Coronary artery (tissue), 2 donors: ENCODE data around the gene KCNQ4.

Experiments
- DNase-seq: peaks from one replicate; pipeline ENCODE4 v3.0.0-alpha.2; 2017; ENCODE audit warnings: low spot score
- H3K27ac ChIP-seq, 2 donors: fragments of 200-600 bp; sonication (generic); one replicate each; pipeline ENCODE4 v1.5.1; 2016 to 2019
- H3K4me3 ChIP-seq: fragments of 200-600 bp; sonication (generic); 2 replicates; pipeline ENCODE4 v1.5.1; 2016; ENCODE audit warnings: mild to moderate bottlenecking, moderate library complexity
- CTCF ChIP-seq: fragments of 200-600 bp; sonication (generic); IDR thresholded peaks from one replicate; pipeline ENCODE4 v1.5.1; 2019; ENCODE audit warnings: antibody characterized with exemption

Gene KCNQ4

DNA sequence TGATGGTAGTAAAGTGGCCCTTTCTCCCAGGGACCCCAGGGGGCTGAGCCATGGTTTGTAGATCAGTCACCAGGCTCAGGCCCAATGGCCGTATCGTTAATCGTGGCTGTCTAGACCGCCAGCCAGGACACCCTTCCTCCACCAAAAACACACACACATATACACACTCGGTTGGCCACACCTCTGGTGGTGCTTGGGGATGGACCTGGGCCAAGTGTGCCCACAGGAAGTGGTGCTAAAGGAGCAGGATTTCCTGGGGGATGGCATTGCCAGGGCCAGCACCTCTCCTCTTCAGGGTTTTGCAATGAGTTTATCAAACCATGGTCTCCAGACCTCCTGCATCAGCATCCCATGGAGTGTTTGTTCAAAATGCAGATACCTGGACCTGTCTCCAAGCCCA lies 42.4 kb downstream of the KCNQ4 start:
- Histone ChIP-seq H3K4me3 (no peak overlapping the region), H3K27ac (peak overlapping the region in 1 of 2 donors; percentile 70)
- no peak for TF ChIP-seq CTCF
- no peak for DNase-seq

- no peak for TF ChIP-seq CTCF
- no peak for DNase-seq
- Histone ChIP-seq H3K27ac (no peak overlapping the region), H3K4me3 (no peak overlapping the region)
These were observed 46.2 kb downstream of the KCNQ4 start for GRCh38 chr1:40829631-40830245.

DNA sequence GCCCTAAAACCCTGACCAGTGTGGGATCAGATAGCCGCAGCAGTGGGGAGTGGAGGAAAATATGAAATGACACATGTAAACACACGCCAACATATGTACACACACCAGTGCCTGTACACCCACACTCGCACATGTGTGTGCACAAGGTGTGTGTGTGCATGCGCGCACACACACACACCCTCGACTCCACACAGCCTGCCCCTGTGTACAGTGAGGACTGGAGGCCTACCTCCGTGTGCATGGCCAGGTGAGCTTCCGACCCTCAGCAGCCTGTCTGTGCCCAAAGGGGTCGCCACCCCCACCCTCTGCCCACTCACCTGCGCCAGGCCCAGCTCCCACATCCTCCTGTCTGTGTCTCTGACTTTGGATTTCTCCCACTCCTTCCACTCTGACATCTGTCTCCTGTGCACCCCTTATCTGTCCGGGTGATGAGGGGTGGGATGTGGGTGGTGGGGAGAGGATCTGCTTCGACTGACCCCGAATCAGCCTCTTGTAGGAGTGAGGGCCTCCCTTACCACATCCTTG lies 46.9 kb downstream of the KCNQ4 start:
- no peak for TF ChIP-seq CTCF
- H3K27ac ChIP-seq = no peak overlapping the region
- DNase-seq = no peak
- H3K4me3 ChIP-seq = no peak overlapping the region

DNA sequence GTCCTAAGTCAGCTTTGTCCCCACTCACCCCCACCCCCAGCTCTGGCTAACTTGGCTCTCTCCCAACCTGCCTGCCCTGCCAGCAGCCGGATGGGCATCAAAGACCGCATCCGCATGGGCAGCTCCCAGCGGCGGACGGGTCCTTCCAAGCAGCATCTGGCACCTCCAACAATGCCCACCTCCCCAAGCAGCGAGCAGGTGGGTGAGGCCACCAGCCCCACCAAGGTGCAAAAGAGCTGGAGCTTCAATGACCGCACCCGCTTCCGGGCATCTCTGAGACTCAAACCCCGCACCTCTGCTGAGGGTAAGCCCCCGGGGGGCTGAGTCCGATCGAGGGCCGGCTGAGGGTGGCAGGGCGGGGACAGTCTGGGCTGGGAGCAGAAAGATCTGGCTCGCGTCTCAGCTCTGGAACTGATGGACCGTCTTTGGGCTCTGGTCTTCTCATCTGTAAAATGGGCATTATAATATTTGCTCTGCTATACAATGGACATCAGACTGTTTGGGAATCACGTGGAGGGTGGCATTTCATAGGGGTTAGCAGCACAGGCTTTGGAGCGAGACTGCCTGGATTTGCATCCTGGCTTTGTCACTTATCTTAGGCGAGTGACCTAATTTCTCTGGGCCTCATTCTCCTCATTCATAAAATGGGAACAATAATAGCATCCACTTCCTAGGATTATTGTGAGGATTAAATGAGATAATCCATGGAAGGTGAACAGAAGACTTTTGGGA lies 47.6 kb downstream of the KCNQ4 start:
- TF ChIP-seq CTCF = no peak
- H3K27ac ChIP-seq = no peak overlapping the region
- H3K4me3 ChIP-seq = no peak overlapping the region
- DNase-seq = no peak

GRCh38 chr1:40833979-40834378 lies 50.4 kb downstream of the KCNQ4 start:
- TF ChIP-seq CTCF = no peak
- Histone ChIP-seq H3K4me3 (no peak overlapping the region), H3K27ac (no peak overlapping the region)
- DNase-seq = no peak

- TF ChIP-seq CTCF = no peak
- no peak for DNase-seq
- Histone ChIP-seq H3K4me3 (no peak overlapping the region), H3K27ac (no peak overlapping the region)
These were observed 51.5 kb downstream of the KCNQ4 start for GRCh38 chr1:40834968-40835545.
